Measurements from ENCODE around the gene NAV2. TPM values are rescaled to one million over a fixed set of nuclear protein-coding genes. Genes with fewer than 3 reads are reported as not detected.
"Not testable (repeated sequence)": the region's sequence is repeated elsewhere in the genome, so short reads cannot be mapped to it uniquely, and the experiment has no call there.

NAV2 gene
- total RNA-seq, 1 experiment from 2014 or later = 32.3 TPM

GRCh38 chr11:20110908-20111669, 398.5 kb downstream of the NAV2 start:
- peak; percentile 87 for DNase-seq (ENCODE audit: low read depth)

DNA sequence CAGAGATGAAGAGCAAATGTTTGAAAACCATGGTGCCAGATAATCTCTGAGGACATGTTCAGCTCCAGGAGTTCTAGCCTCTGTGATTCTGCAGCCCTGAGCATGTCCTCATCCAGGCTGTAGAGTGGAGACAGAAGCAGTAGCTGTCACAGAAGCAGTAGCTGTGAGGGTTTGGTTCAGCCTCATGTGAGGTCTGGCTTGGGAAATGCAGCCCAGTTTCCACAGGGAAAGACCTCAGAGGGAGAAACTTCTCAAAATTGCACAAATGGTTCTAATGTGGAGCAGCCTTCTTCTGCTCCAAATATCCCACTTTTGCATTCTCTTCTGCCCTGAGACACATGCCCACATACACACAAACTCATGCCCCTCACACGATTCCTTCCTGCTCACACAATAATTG, 399.2 kb downstream of the NAV2 start:
- no peak for DNase-seq (ENCODE audit: low read depth)

- peak; percentile 89 for DNase-seq (ENCODE audit: low read depth)
These were observed 399.9 kb downstream of the NAV2 start for GRCh38 chr11:20112291-20113148.

- no peak for DNase-seq (ENCODE audit: low read depth)
These were observed 400.5 kb downstream of the NAV2 start for GRCh38 chr11:20113149-20113438.

DNA sequence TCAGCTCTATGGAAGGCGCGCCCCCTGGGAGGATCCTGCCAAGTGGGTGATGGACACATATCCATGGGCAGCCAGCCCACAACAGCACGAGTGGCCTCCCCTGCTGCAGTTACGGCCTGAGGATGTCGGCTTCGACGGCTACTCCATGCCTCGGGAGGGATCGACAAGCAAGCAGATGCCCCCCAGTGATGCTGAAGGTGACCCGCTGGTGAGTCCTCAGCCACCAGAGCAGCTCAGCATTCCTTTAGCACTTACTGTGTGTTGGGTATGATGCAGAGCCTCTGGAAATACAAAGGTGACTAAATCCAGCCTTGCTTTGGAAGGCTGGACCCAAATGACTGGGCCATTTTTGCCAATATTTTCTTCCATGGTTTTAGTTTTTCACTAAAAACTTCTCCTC, 402.0 kb downstream of the NAV2 start:
- no peak for DNase-seq (ENCODE audit: low read depth)

DNA sequence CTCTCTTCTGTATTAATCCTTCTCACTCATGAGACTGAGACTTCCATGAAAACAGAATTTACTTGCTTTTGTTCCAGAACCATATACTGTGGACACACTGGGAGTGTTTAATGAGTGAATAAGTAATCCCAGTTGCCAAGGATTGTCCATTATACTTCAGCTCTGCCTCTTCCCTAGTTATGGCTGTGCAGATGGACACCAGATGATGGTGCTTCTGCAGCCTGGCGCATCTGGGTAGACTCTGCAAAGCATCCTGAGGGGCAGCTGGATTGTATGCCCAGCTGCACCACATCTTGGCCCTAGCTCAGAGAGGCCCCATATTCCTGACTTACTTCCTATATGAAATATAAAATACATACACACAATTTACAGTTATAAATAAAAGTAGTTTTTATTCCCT, 404.2 kb downstream of the NAV2 start:
- no peak for DNase-seq (ENCODE audit: low read depth)

DNA sequence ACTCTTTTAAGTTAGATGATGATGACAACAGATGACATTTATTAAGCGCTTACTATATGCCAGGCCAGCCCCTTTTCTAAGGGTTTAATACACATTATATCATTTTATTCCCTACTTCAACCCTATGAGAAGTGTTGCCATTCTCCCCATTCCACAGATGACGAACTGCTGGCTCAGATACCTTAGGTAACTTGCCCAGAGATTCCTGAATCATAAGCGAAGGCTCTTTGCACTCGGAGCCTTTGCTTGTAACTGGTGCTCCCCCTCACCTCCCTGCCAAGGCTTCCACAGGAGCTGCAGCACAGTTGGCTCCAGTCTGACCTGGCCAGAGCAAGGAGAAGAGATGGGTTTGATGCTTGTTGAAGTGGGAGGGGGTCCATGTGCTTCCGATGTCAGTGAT, 404.7 kb downstream of the NAV2 start:
- no peak for DNase-seq (ENCODE audit: low read depth)

GRCh38 chr11:20118209-20118608, 405.6 kb downstream of the NAV2 start:
- DNase-seq (ENCODE audit: low read depth) = no peak

GRCh38 chr11:20119315-20119714, 406.7 kb downstream of the NAV2 start:
- no peak for DNase-seq (ENCODE audit: low read depth)

- no peak for DNase-seq (ENCODE audit: low read depth)
These were observed 407.7 kb downstream of the NAV2 start for GRCh38 chr11:20120134-20120925.

DNA sequence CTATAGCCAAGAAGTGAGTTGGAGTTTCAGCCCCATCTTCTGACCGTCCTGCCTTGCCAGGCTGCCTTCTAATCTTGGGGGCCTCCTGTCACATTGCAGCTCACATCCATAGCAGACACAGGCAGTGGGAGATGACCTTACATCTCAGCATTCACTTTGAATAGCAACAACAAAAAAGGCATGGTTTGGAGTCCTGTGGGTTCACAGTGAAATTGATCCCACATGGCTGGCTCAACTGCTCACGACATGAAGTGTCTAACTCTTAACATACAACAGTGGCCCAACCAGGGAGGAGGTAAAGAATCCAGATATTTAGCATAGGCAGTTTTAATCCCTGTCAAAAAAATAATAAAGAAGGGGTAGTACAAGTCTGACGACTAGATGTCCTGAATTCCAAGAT, 409.5 kb downstream of the NAV2 start:
- no peak for DNase-seq (ENCODE audit: low read depth)

- DNase-seq (ENCODE audit: low read depth) = peak; percentile 48
These were observed 413.3 kb downstream of the NAV2 start for GRCh38 chr11:20125927-20126326.

- DNase-seq (ENCODE audit: low read depth) = no peak
These were observed 414.1 kb downstream of the NAV2 start for GRCh38 chr11:20126724-20127123.

DNA sequence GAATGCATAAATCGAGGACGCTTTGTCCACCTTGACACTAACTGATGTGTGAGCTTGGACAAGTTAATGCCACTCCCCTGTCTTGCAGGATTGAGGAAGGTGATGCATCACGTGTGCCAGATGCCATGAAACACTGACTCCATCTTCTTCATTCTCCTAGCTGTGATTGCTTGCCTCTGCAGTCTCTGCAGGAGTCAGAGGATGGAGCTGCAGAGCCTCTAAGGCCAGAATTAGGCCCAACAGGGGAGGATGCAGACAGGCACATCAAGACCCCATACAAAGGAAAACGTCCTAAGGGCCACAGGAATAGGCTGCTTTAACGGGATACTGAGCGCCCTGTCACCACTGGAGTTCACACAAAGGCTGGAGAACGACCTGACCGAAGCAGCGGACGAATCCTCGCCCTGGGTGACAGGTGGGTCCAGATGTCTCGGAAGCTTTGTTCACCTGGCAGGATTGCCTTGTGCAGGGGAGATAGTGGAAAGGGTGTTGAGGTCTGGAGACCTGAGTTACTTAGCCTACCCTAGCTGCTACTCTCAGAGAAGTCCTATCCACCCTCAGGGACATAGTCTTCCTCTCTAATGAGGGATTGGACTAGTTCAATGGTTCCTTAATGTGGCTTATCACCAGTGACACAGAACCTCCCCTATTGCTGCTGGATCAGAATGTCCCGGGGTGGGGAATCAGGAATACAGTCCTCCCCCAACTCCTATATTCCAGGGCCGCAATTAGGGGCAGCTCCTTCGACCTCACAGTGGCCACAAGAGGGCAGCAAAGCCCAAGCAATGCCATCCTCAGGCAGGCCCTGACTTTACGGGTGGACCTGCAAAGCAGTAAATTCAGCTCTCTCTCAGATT, 415.3 kb downstream of the NAV2 start:
- peak; percentile 49 for DNase-seq (ENCODE audit: low read depth)

GRCh38 chr11:20128528-20128825, 415.8 kb downstream of the NAV2 start:
- not testable (repeated sequence) for DNase-seq (ENCODE audit: low read depth)

DNA sequence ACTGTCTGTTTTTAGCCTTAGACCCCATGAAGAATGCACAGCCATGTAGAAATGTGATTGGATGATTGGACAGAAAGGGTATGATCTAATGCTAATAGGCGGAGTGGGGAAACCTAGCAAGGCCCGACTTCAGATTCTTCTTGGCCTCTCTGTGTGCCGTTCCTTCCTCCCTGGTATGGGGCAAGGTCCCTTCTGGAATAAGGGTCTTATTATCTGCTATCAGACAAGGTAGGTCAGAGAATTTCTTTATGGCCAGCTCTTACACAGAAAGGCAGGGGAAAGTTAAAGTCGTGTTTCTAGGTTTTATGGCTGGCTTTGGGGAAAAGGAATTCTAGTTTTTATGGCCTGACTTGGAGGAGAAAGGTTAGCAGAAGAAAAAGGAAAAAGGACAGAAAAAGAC, 417.0 kb downstream of the NAV2 start:
- DNase-seq (ENCODE audit: low read depth) = no peak

DNA sequence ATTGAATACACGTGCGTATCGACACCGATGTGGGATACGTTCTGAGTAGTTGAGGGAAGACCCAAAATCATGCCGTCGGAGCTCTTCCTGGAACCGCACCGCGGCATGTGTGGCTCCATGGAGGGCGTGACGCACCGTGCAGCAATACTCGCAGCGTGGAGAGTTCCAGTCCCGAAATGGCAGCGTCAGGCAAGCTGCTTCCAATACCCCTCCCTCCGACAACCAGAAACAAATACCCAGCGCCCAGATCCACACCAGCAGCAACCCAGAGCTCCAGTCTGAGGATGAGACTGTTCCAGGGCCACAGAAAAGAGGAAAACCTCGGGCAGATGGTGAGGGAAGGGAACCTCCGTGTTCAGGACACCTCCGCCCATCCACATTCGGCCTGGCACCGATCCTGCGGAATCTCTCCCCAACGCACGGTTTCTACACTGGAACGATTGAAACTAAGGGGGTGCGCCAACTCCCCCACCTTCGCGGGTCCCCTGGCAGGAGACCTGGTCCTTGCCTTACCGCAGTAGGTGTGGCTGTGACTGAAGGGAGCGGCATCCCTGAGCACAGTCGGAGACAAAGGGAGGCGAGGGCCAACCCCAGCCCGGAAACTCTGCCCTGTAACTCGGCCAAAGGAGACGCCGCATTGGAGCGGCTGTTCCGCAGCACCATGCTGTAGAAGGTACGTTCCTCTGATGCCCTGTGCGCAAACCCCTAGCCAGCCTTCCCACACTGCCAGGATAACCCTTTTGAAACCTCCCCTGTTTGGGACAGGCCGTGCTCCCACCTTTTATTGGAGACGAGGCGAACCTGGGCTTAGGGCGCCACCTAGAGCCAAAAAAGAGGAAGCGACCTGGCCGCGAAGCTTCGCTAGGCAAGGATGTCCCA, 419.4 kb downstream of the NAV2 start:
- DNase-seq (ENCODE audit: low read depth) = no peak

GRCh38 chr11:20132667-20133039, 420.0 kb downstream of the NAV2 start:
- no peak for DNase-seq (ENCODE audit: low read depth)

DNA sequence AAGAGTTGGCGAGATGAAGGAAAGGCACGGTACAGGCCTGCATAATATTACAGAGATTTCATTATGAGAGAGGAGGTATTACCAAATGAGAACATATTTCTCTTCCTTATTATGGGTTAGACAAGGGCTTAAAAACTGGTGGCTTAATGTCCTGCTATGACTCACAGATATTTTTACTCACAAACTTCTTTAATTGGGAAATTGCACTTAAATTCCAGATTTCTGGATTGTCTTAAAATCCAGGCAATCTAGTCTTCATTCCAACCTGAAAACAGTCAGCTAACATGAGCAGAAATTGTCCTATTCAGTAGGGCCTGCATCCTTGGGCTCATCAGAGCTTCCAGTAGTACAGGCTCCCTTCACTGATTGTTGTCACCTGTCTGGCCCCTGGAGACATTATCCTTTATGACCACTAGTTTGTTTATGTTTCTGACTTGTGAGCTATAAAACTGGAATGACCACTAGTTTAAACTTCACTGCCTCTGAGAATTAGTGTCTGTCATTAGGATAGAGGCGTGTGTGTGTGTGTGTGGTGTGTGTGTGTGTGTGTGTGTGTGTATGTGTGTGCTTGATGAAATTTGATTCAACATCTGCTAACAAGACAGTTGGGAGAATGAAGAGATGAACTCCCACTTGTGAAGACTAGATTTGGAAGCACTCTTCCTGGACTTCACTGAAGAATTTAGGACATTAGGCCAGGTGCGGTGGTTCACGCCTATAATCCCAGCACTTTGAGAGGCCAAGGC, 422.5 kb downstream of the NAV2 start:
- DNase-seq (ENCODE audit: low read depth) = no peak

- DNase-seq (ENCODE audit: low read depth) = no peak
These were observed 425.0 kb downstream of the NAV2 start for GRCh38 chr11:20137637-20138036.

All from LHCN-M2 (cell line).